ENCODE data around the gene OR4K15. TPM values are rescaled to one million over a fixed set of nuclear protein-coding genes. Genes with fewer than 3 reads are reported as not detected.

The OR4K15 gene
- total and polyA plus RNA-seq, 8 donors = not detected

- no peak for DNase-seq
- intact Hi-C loops (cut with DNase I; ENCODE audit: low total_unique reads) = no loop called here
- WGBS, 5 donors = 52 to 79% (median 75%) methylated on average over 7 of the region's 7 CpGs
- TF ChIP-seq CTCF (IDR thresholded peaks at IDR 0.05) = no peak
- TF ChIP-seq EP300 (IDR thresholded peaks at IDR 0.05) = no peak
- TF ChIP-seq POLR2A (IDR thresholded peaks at IDR 0.05) = no peak
- TF ChIP-seq POLR2AphosphoS5 (IDR thresholded peaks at IDR 0.05) = no peak
- H3K4me1 ChIP-seq = no peaks in the 10 kb centered on the region
- H3K27me3 ChIP-seq = no peaks in the 10 kb centered on the region
- H3K9me3 ChIP-seq = peaks cover 0 to 4% (median 0%) of the 10 kb centered on the region in 4 donors
- H3K36me3 ChIP-seq = no peaks in the 10 kb centered on the region
- no peak overlapping the region for H3K4me3 ChIP-seq
- no peak overlapping the region for H3K27ac ChIP-seq
Measured at GRCh38 chr14:20002319-20002718, 26.9 kb downstream of the OR4K15 start.

- DNase-seq = no peak
- no peaks in the 10 kb centered on the region for H3K27me3 ChIP-seq
- TF ChIP-seq POLR2AphosphoS5 (IDR thresholded peaks at IDR 0.05) (no peak), POLR2A (IDR thresholded peaks at IDR 0.05) (no peak), CTCF (IDR thresholded peaks at IDR 0.05) (no peak), EP300 (IDR thresholded peaks at IDR 0.05) (no peak)
- intact Hi-C loops (cut with DNase I; ENCODE audit: low total_unique reads) = no loop called here
- H3K4me3 ChIP-seq = no peak overlapping the region
- H3K9me3 ChIP-seq = peaks cover 0 to 7% (median 3%) of the 10 kb centered on the region in 4 donors
- no peaks in the 10 kb centered on the region for H3K36me3 ChIP-seq
- no peak overlapping the region for H3K27ac ChIP-seq
- no peaks in the 10 kb centered on the region for H3K4me1 ChIP-seq
Measured at GRCh38 chr14:20008156-20008555, 32.8 kb downstream of the OR4K15 start.

GRCh38 chr14:20019257-20019865 is 44.0 kb downstream of the OR4K15 start, which contains the start of gene OR4K14:
TSS of gene OR4K14 (minus strand) at chr14:20019307. CDS start at chr14:20015193, 4,114 bp downstream.
- TF ChIP-seq CTCF (IDR thresholded peaks at IDR 0.05) (no peak), EP300 (IDR thresholded peaks at IDR 0.05) (no peak), POLR2AphosphoS5 (IDR thresholded peaks at IDR 0.05) (no peak), POLR2A (IDR thresholded peaks at IDR 0.05) (no peak)

More at GRCh38 chr14:20019257-20019865, 44.0 kb downstream of the OR4K15 start, which contains the start of gene OR4K14:
- DNase-seq = no peak
- no peaks in the 10 kb centered on the region for H3K4me1 ChIP-seq
- peaks cover 0 to 6% (median 6%) of the 10 kb centered on the region in 4 donors for H3K9me3 ChIP-seq
- H3K27me3 ChIP-seq = no peaks in the 10 kb centered on the region
- no peak within 1 kb of the TSS for H3K27ac ChIP-seq
- 52 to 73% (median 66%) methylated on average over 2 of the region's 2 CpGs for WGBS, 5 donors
- no peaks in the 10 kb centered on the region for H3K36me3 ChIP-seq
- intact Hi-C loops (cut with DNase I; ENCODE audit: low total_unique reads) = no loop called here
- H3K4me3 ChIP-seq = no peak within 1 kb of the TSS

Other genes starting within 250 kb of the OR4K15 start
- gene OR4Q3, start 232.0 kb upstream of the OR4K15 start, total RNA-seq = not detected
- gene OR4Q3, start 232.0 kb upstream of the OR4K15 start, polyA plus RNA-seq = not detected
- not detected for gene OR4M1, start 202.1 kb upstream of the OR4K15 start, total RNA-seq
- gene OR4M1, start 202.1 kb upstream of the OR4K15 start, polyA plus RNA-seq = not detected
- not detected for gene OR4N2, start 171.8 kb upstream of the OR4K15 start, total RNA-seq
- gene OR4N2, start 171.8 kb upstream of the OR4K15 start, polyA plus RNA-seq = not detected
- under 1 TPM in 1 of 5 donors, not detected in 4; under 0.01 TPM for gene OR4K2, start 100.4 kb upstream of the OR4K15 start, total RNA-seq
- not detected for gene OR4K2, start 100.4 kb upstream of the OR4K15 start, polyA plus RNA-seq
- not detected for gene OR4K5, start 55.0 kb upstream of the OR4K15 start, total RNA-seq
- gene OR4K5, start 55.0 kb upstream of the OR4K15 start, polyA plus RNA-seq = not detected
- not detected for gene OR4K1, start 44.7 kb upstream of the OR4K15 start, total RNA-seq
- not detected for gene OR4K1, start 44.7 kb upstream of the OR4K15 start, polyA plus RNA-seq
- not detected for gene OR4Q2, start 26.6 kb downstream of the OR4K15 start, total RNA-seq
- not detected for gene OR4Q2, start 26.6 kb downstream of the OR4K15 start, polyA plus RNA-seq
- not detected for gene OR4K14, start 43.7 kb downstream of the OR4K15 start, total RNA-seq
- gene OR4K14, start 43.7 kb downstream of the OR4K15 start, polyA plus RNA-seq = not detected
- gene OR4K13, start 60.4 kb downstream of the OR4K15 start, total RNA-seq = not detected
- not detected for gene OR4K13, start 60.4 kb downstream of the OR4K15 start, polyA plus RNA-seq
- gene OR4L1, start 84.5 kb downstream of the OR4K15 start, total RNA-seq = not detected
- gene OR4L1, start 84.5 kb downstream of the OR4K15 start, polyA plus RNA-seq = not detected
- not detected for gene OR4K17, start 135.1 kb downstream of the OR4K15 start, total RNA-seq
- gene OR4K17, start 135.1 kb downstream of the OR4K15 start, polyA plus RNA-seq = not detected
- gene OR4N5, start 163.2 kb downstream of the OR4K15 start, total RNA-seq = not detected
- gene OR4N5, start 163.2 kb downstream of the OR4K15 start, polyA plus RNA-seq = not detected
- gene OR11G2, start 215.3 kb downstream of the OR4K15 start, total RNA-seq = 1 to 10 TPM in 1 of 5 donors, not detected in 4; 2.3 TPM
- gene OR11G2, start 215.3 kb downstream of the OR4K15 start, polyA plus RNA-seq = not detected
- not detected for gene OR11H6, start 248.1 kb downstream of the OR4K15 start, total RNA-seq
- gene OR11H6, start 248.1 kb downstream of the OR4K15 start, polyA plus RNA-seq = not detected

Data from stomach (tissue), 9 donors.